ENCODE data around the gene WAC.
A peak's percentile ranks its signal among the peaks of the same experiment; 100 is the strongest.
"Not testable (repeated sequence)": the region's sequence is repeated elsewhere in the genome, so short reads cannot be mapped to it uniquely, and the experiment has no call there.

The WAC gene

GRCh38 chr10:28638392-28638791 lies 105.5 kb downstream of the WAC start:
- H3K9me3 Mint-ChIP-seq = peaks cover 0 to 1% of the 10 kb centered on the region in 2 donors
- H3K27ac Mint-ChIP-seq = no peak overlapping the region
- H3K4me1 Mint-ChIP-seq (ENCODE audit: low read depth in 2 of 2) = no peaks in the 10 kb centered on the region
- DNase-seq = no peak
- no peak for ATAC-seq (replicated peaks)
- peaks cover 33 to 53% of the 10 kb centered on the region in 2 donors for H3K27me3 Mint-ChIP-seq
- no peak overlapping the region for H3K4me3 Mint-ChIP-seq
- H3K36me3 Mint-ChIP-seq (ENCODE audit: insufficient read depth) = peaks cover 3% of the 10 kb centered on the region

GRCh38 chr10:28640551-28640950 lies 107.6 kb downstream of the WAC start:
- ATAC-seq (replicated peaks) (no peak), DNase-seq (no peak)
- Mint-ChIP-seq H3K4me3 (no peak overlapping the region), H3K36me3 (ENCODE audit: insufficient read depth) (peaks cover 3% of the 10 kb centered on the region), H3K27me3 (peaks cover 12 to 44% of the 10 kb centered on the region in 2 donors), H3K9me3 (peaks cover 0 to 1% of the 10 kb centered on the region in 2 donors), H3K4me1 (ENCODE audit: low read depth in 2 of 2) (no peaks in the 10 kb centered on the region), H3K27ac (no peak overlapping the region)

- Mint-ChIP-seq H3K27me3 (peaks cover 23 to 47% of the 10 kb centered on the region in 2 donors), H3K36me3 (ENCODE audit: insufficient read depth) (no peaks in the 10 kb centered on the region), H3K4me3 (no peak overlapping the region), H3K27ac (no peak overlapping the region), H3K9me3 (no peaks in the 10 kb centered on the region), H3K4me1 (ENCODE audit: low read depth in 2 of 2) (no peaks in the 10 kb centered on the region)
- no peak for ATAC-seq (replicated peaks)
- DNase-seq = no peak
Measured at GRCh38 chr10:28644647-28645046, 111.7 kb downstream of the WAC start.

- H3K9me3 Mint-ChIP-seq = no peaks in the 10 kb centered on the region
- no peaks in the 10 kb centered on the region for H3K4me1 Mint-ChIP-seq (ENCODE audit: low read depth in 2 of 2)
- H3K27ac Mint-ChIP-seq = no peak overlapping the region
- DNase-seq = no peak
- H3K27me3 Mint-ChIP-seq = peaks cover 42 to 54% of the 10 kb centered on the region in 2 donors
- H3K4me3 Mint-ChIP-seq = no peak overlapping the region
- H3K36me3 Mint-ChIP-seq (ENCODE audit: insufficient read depth) = no peaks in the 10 kb centered on the region
- ATAC-seq (replicated peaks) = no peak
Measured at GRCh38 chr10:28652106-28652505, 119.2 kb downstream of the WAC start.

- DNase-seq = no peak
- no peaks in the 10 kb centered on the region for H3K9me3 Mint-ChIP-seq
Measured at GRCh38 chr10:28652703-28653102, 119.8 kb downstream of the WAC start.

GRCh38 chr10:28658824-28659223 lies 125.9 kb downstream of the WAC start:
- ATAC-seq (replicated peaks); H3K4me1 Mint-ChIP-seq (ENCODE audit: low read depth in 2 of 2); DNase-seq; H3K36me3 Mint-ChIP-seq (ENCODE audit: insufficient read depth); H3K9me3 Mint-ChIP-seq; H3K4me3 Mint-ChIP-seq; H3K27ac Mint-ChIP-seq: not testable (repeated sequence)
- peaks cover 38 to 40% of the 10 kb centered on the region in 2 donors for H3K27me3 Mint-ChIP-seq

More at GRCh38 chr10:28652703-28653102, 119.8 kb downstream of the WAC start:
- no peak overlapping the region for H3K27ac Mint-ChIP-seq
- H3K36me3 Mint-ChIP-seq (ENCODE audit: insufficient read depth) = no peaks in the 10 kb centered on the region
- H3K4me3 Mint-ChIP-seq = no peak overlapping the region
- no peak for ATAC-seq (replicated peaks)
- no peaks in the 10 kb centered on the region for H3K4me1 Mint-ChIP-seq (ENCODE audit: low read depth in 2 of 2)
- H3K27me3 Mint-ChIP-seq = peaks cover 38 to 54% of the 10 kb centered on the region in 2 donors

- peaks cover 37 to 47% of the 10 kb centered on the region in 2 donors for H3K27me3 Mint-ChIP-seq
- peaks cover 0 to 3% of the 10 kb centered on the region in 2 donors for H3K4me1 Mint-ChIP-seq (ENCODE audit: low read depth in 2 of 2)
- H3K9me3 Mint-ChIP-seq = no peaks in the 10 kb centered on the region
- DNase-seq (no peak), ATAC-seq (replicated peaks) (no peak)
- H3K36me3 Mint-ChIP-seq (ENCODE audit: insufficient read depth) = no peaks in the 10 kb centered on the region
- no peak overlapping the region for H3K27ac Mint-ChIP-seq
- H3K4me3 Mint-ChIP-seq = no peak overlapping the region
Measured at GRCh38 chr10:28661035-28661434, 128.1 kb downstream of the WAC start.

GRCh38 chr10:28663576-28664368 lies 130.9 kb downstream of the WAC start:
- no peaks in the 10 kb centered on the region for H3K9me3 Mint-ChIP-seq
- no peak overlapping the region for H3K27ac Mint-ChIP-seq
- no peak overlapping the region for H3K4me3 Mint-ChIP-seq
- DNase-seq (peak; percentile 62), ATAC-seq (replicated peaks) (peak; percentile 80)
- H3K4me1 Mint-ChIP-seq (ENCODE audit: low read depth in 2 of 2) = peaks cover 5 to 11% of the 10 kb centered on the region in 2 donors
- peaks cover 4% of the 10 kb centered on the region for H3K36me3 Mint-ChIP-seq (ENCODE audit: insufficient read depth)
- peaks cover 64 to 67% of the 10 kb centered on the region in 2 donors for H3K27me3 Mint-ChIP-seq

- ATAC-seq (replicated peaks) (no peak), DNase-seq (no peak)
- no peak overlapping the region for H3K27ac Mint-ChIP-seq
Measured at GRCh38 chr10:28664369-28664740, 131.4 kb downstream of the WAC start.

GRCh38 chr10:28666751-28667467 lies 134.0 kb downstream of the WAC start:
- Mint-ChIP-seq H3K4me3 (no peak overlapping the region), H3K36me3 (ENCODE audit: insufficient read depth) (peaks cover 4% of the 10 kb centered on the region), H3K9me3 (no peaks in the 10 kb centered on the region), H3K4me1 (ENCODE audit: low read depth in 2 of 2) (peaks cover 7 to 15% of the 10 kb centered on the region in 2 donors), H3K27me3 (peaks cover 76 to 88% of the 10 kb centered on the region in 2 donors), H3K27ac (no peak overlapping the region)
- no peak for ATAC-seq (replicated peaks)
- no peak for DNase-seq

More at GRCh38 chr10:28664369-28664740, 131.4 kb downstream of the WAC start:
- H3K9me3 Mint-ChIP-seq = no peaks in the 10 kb centered on the region
- no peak overlapping the region for H3K4me3 Mint-ChIP-seq
- peaks cover 7 to 15% of the 10 kb centered on the region in 2 donors for H3K4me1 Mint-ChIP-seq (ENCODE audit: low read depth in 2 of 2)
- peaks cover 70 to 73% of the 10 kb centered on the region in 2 donors for H3K27me3 Mint-ChIP-seq
- H3K36me3 Mint-ChIP-seq (ENCODE audit: insufficient read depth) = peaks cover 4% of the 10 kb centered on the region

- Mint-ChIP-seq H3K27ac (no peak overlapping the region), H3K9me3 (no peaks in the 10 kb centered on the region), H3K27me3 (peaks cover 77 to 86% of the 10 kb centered on the region in 2 donors), H3K4me1 (ENCODE audit: low read depth in 2 of 2) (peaks cover 7 to 14% of the 10 kb centered on the region in 2 donors), H3K36me3 (ENCODE audit: insufficient read depth) (peaks cover 4% of the 10 kb centered on the region), H3K4me3 (peak overlapping the region; percentile 62 to 75)
- DNase-seq (peak in 2 of 3 experiments; percentile 35 to 37), ATAC-seq (replicated peaks) (peak; percentile 85)
Measured at GRCh38 chr10:28668363-28669226, 135.7 kb downstream of the WAC start.

GRCh38 chr10:28669227-28670173 lies 136.6 kb downstream of the WAC start:
- Mint-ChIP-seq H3K4me3 (peak overlapping the region; percentile 62 to 75), H3K4me1 (ENCODE audit: low read depth in 2 of 2) (peaks cover 7 to 12% of the 10 kb centered on the region in 2 donors), H3K36me3 (ENCODE audit: insufficient read depth) (peaks cover 4% of the 10 kb centered on the region), H3K27me3 (peaks cover 83 to 90% of the 10 kb centered on the region in 2 donors), H3K9me3 (no peaks in the 10 kb centered on the region), H3K27ac (no peak overlapping the region)
- ATAC-seq (replicated peaks) (no peak), DNase-seq (no peak)
